Ecto neural progenitor cell (in vitro differentiated cells): ENCODE measurements around the gene HSF4.

Source experiments
- DNase-seq: peaks from one replicate; pipeline ENCODE4 v3.0.0-alpha.2; 2018; ENCODE audit warnings: low spot score

HSF4 gene

GRCh38 chr16:67184995-67185650 is 20.6 kb downstream of the HSF4 start:
- DNase-seq = peak; percentile 93

GRCh38 chr16:67185651-67186134 is 21.1 kb downstream of the HSF4 start:
- DNase-seq = no peak

GRCh38 chr16:67186550-67186950 is 22.0 kb downstream of the HSF4 start:
- no peak for DNase-seq

- DNase-seq = no peak
These were observed 22.8 kb downstream of the HSF4 start for GRCh38 chr16:67187175-67187890.

GRCh38 chr16:67188323-67188722 is 23.8 kb downstream of the HSF4 start:
- DNase-seq = no peak

- DNase-seq = no peak
These were observed 24.3 kb downstream of the HSF4 start for GRCh38 chr16:67188798-67189197.

GRCh38 chr16:67190041-67190440 is 25.5 kb downstream of the HSF4 start, which contains the start of gene EXOC3L1:
Gene EXOC3L1, minus strand, starts transcription at chr16:67190136. Its CDS starts 460 bp downstream, at chr16:67189676.
- DNase-seq = no peak

- no peak for DNase-seq
These were observed 26.2 kb downstream of the HSF4 start for GRCh38 chr16:67190448-67191399.

- DNase-seq = no peak
These were observed 27.0 kb downstream of the HSF4 start for GRCh38 chr16:67191411-67191994.

GRCh38 chr16:67191995-67192681 is 27.6 kb downstream of the HSF4 start, which contains the start of gene E2F4:
Gene E2F4, plus strand, starts transcription at chr16:67192155. Its CDS starts 73 bp downstream, at chr16:67192228.
- DNase-seq = peak; percentile 90

GRCh38 chr16:67192781-67193361 is 28.3 kb downstream of the HSF4 start:
- DNase-seq = no peak

GRCh38 chr16:67193536-67193935 is 29.0 kb downstream of the HSF4 start:
- DNase-seq = no peak

- DNase-seq = no peak
These were observed 29.7 kb downstream of the HSF4 start for GRCh38 chr16:67194260-67194659.

- no peak for DNase-seq
These were observed 31.1 kb downstream of the HSF4 start for GRCh38 chr16:67195676-67196075.

- no peak for DNase-seq
These were observed 32.3 kb downstream of the HSF4 start for GRCh38 chr16:67196881-67197280.

GRCh38 chr16:67197704-67198103 is 33.2 kb downstream of the HSF4 start:
- DNase-seq = no peak

GRCh38 chr16:67198238-67198734 is 33.7 kb downstream of the HSF4 start:
- no peak for DNase-seq

GRCh38 chr16:67199011-67199807 is 34.7 kb downstream of the HSF4 start, which contains the start of gene ELMO3:
Gene ELMO3, plus strand, starts transcription at chr16:67199131. Its CDS starts 196 bp downstream, at chr16:67199327.
- peak; percentile 84 for DNase-seq

- DNase-seq = peak; percentile 66
These were observed 35.3 kb downstream of the HSF4 start for GRCh38 chr16:67199808-67200198.

- no peak for DNase-seq
These were observed 35.9 kb downstream of the HSF4 start for GRCh38 chr16:67200491-67200890.
